Hippocampal formation (tissue), 2 donors: ENCODE results near the gene ILKAP.

ENCODE experiments used
- DNase-seq, 2 donors: peaks; one replicate each; lab custom pipeline; 2025; lab: John Stamatoyannopoulos, UW

Gene ILKAP

GRCh38 chr2:238152771-238153688 lies 50.5 kb downstream of the ILKAP start:
- no peak for DNase-seq

- DNase-seq, result no peak
Observed at GRCh38 chr2:238151628-238152235, 51.8 kb downstream of the ILKAP start.

DNA sequence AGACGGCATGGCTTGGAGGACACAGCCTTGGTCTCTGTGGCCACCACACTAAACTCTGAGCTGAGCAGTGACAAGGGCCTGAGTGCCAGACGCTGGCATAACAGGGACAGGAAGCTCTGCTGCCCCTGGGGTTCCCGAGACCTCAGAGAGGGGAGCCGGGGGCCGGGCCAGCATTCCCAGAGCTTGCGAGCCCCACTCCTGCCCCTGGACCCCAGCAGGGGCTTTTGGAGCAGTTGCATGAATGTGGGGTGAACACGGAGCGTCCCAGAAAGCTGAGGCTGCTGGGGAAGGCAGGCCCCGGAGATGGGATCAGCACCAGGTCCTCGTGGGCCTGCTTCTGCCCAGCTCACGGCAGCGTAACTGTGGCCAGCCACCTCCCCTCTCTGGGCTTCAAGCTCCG lies 52.3 kb downstream of the ILKAP start:
- DNase-seq, result no peak

DNA sequence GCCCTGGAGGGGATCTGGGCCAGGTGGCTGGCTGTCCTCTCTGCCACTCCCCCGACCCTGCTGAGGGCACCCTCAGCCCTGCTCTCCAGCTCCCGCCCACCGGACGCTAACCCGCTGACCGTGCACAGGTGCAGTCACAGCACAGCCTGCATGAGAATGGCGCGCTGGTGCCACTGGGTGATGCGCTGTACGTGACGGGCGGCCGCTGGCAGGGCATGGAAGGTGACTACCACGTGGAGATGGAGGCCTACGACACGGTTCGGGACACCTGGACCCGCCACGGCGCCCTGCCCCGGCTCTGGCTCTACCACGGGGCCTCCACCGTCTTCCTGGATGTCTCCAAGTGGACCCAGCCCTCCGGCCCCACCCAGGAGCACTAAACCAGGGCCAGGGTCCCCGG lies 52.8 kb downstream of the ILKAP start:
- DNase-seq, result no peak

- no peak for DNase-seq
Observed at GRCh38 chr2:238149841-238150572, 53.5 kb downstream of the ILKAP start.

- DNase-seq, result no peak
Observed at GRCh38 chr2:238148981-238149380, 54.5 kb downstream of the ILKAP start.

DNA sequence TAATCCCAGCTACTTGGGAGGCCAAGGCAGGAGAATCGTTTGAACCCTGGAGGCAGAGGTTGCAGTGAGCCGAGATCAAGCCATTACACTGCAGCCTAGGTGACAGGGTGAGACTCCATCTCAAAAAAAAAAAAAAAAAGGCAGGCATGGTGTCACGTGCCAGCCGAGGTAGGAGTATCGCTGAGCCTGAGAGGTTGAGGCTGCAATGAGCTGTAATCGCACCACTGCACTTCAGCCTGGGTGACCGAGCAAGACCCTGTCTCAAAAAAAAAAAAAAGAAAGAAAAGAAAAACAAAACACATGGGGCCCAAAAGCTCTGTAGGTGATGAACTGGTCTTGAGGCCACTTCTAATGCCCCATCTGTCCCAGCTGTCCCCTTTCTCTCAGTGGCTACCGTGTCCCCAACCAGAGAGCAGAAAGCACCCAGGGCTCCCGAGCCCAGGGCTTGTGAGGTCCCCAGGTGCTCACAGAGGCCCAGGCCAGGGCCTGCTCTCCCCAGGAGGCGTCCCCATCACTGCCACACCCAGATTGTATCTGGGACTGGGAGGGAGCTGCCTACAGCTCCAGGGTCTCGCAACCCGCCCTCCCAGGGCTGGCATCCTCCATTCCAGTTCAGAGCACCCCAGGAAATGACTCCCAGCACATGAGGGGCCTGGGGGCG lies 56.5 kb downstream of the ILKAP start:
- DNase-seq, result no peak

- DNase-seq, result no peak
Observed at GRCh38 chr2:238145851-238146250, 57.6 kb downstream of the ILKAP start.

DNA sequence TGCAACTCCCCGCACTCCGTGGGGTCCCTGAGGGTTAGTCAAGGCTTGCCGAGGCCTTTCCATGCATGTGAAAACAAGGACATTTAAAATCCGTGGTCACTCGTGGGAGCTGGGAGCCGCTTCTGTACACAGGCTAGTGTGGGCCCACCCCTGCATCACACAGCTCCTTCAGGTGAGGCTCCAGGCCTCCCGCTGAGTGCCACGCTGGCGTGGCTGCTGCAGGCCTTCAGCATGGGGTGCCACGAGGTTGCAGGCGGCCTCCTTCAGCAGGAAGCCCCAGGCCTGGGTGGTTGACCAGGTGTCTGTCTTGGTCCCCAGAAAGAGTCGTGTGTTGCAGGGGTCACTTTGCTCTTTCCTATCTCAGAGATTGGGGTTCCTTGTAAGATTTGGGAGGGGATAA lies 58.4 kb downstream of the ILKAP start:
- DNase-seq, result no peak

DNA sequence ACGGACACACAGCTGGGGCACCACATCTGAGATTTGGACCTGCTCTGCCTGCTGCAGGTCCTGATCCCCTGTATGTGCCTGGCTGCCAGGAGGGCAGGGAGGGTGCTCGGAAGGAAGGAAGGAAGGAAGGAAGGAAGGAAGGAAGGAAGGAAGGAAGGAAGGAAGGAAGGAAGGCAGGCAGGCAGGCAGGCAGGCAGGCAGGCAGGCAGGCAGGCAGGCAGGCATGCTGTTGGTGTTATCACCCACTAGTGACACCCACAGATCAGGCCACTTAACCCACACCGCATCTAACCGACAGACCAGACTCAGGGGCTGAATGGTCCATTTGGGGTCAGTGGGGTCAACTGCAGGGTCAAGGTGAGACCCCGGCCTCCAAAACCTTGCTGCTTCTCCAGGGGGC lies 59.2 kb downstream of the ILKAP start:
- DNase-seq, result no peak

GRCh38 chr2:238143239-238143951 lies 60.1 kb downstream of the ILKAP start:
- no peak for DNase-seq

DNA sequence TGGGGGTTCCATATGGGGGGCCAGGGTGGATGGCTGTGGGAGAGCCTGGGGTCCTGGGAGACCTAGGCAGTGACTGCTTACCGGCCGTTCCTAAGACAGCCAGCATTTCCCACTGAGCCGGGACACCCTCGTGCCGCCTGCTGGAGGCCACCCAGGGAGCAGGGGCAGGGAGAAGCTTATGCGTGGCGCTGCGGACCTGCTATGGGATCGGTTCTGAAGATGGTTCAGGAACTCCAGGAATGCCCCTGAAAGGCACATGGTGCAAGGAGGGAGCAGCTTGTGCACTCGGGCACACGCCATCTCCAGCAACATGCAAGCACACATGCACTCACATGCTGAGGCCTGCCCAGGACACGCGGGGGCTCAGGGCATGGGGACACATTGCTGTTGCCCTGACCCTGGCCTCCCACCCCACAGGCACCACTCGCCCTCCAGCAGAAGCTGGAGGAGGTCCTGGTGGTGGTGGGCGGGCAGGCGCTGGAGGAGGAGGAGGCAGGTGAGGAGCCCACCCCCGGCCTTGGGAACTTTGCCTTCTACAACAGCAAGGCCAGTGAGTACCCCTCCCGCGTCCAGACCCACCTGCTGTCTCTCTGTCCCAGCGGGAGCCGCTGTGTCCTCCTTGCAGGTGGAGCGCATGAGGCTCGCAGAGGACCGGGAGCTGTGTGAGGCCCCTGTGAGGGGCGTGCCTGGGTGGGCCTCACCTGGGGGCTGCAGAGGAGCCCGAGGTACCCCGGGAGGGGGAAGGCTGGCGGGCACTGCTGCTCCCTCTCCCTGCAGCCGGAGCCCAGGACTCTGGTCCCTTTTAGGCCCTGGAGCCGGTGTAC lies 60.9 kb downstream of the ILKAP start:
- DNase-seq, result no peak

DNA sequence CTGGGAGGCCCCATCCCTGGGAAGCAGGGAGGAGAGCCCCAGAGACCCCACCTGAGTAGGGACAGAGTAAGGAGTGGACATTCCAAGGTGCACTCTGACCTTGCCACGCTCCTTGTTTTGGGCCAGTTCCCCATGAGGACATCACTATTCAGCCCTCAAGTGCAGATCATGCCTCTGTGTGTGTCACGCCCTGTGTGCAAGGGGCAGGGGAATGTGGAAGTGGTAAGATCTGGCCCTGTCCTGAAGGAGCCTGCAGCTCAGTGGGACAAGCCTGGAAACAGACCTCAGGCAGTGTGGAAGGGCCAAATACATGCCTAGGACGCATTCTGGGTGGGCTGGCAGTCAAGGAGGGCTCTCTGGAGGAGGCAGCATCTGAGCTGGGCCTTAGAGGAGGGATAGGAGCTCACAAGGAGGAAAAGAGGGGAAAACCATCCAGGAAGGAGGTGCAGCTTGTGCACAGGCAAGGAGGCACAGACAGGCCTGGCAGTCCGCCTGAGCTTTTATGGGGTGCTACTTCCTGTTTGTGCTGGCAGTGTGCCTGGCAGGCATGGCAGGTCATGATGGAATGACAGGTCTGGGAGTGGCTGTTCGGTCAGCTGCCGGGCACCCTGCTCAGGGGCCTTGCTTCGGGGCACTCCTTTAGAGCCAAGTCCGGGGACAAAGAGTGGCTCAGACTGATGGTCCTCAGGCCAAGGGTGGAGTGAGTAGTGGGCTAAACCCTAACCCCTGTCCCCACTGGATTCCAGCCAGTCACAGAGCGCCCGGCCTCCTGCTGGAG lies 61.8 kb downstream of the ILKAP start:
- DNase-seq, result no peak

DNA sequence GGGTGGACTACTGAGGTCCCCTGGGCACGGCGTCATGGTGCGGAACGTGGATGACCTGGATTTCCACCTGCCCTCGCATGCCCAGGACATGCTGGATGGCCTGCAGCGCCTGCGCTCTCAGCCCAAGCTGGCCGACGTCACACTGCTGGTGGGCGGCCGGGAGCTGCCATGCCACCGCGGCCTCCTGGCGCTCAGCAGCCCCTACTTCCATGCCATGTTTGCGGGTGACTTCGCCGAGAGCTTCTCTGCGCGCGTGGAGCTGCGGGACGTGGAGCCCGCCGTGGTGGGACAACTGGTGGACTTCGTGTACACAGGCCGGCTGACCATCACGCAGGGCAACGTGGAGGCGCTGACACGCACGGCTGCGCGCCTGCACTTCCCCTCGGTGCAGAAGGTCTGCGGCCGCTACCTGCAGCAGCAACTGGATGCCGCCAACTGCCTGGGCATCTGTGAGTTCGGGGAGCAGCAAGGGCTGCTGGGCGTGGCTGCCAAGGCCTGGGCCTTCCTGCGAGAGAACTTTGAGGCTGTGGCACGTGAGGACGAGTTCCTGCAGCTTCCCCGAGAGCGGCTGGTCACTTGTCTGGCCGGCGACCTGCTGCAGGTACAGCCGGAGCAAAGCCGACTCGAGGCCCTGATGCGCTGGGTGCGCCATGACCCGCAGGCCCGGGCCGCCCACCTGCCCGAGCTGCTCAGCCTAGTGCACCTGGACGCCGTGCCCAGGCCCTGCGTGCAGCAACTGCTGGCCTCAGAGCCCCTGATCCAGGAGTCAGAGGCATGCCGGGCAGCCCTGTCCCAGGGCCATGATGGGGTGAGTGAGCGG lies 62.6 kb downstream of the ILKAP start:
- DNase-seq, result no peak

- DNase-seq, result no peak
Observed at GRCh38 chr2:238140040-238140439, 63.5 kb downstream of the ILKAP start.

DNA sequence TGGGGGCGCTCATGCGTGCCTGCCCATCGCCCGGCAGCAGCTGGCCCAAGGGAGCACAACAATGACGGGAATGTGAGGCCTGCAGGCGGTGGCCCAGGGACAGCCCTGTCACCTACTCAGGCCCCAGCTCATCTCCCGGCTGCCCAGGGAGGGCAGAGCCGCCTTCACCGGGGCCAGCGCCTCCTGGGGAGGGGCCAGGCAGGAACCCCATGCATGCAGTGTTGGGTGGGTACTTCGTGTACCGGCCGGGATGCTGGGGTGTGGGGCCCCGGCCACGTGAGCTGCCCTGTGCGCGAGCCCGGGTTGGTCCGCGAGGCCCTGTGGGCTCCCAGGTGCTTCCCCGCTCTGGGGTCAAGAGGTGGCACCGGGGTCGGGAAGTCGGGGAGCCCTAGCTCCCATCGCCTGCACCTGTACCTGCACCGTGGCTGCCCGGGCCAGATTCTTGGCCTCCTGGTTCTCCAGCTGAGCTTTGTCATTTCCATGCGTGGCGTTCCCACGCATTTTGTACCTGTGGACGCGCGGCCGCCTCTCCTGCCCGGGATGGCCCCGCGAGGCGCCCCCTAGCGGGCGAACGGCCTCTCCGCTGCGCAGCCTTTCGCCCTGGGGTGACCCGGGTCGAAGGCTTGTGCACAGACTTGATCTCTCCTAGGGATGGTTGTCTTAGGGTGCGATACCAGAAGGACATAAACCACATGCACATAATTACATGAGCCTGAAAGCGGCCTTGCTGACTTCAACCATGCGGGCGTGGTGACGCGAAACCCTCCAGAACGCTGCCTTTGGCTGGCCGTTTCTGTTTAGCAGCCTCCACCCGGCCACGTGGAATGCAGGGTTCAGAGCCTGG lies 64.1 kb downstream of the ILKAP start:
- no peak for DNase-seq

- no peak for DNase-seq
Observed at GRCh38 chr2:238138331-238139195, 64.9 kb downstream of the ILKAP start, which contains the start of gene KLHL30. KLHL30 (plus strand) TSS chr2:238138668; CDS start chr2:238140755, 2,087 bp downstream.
